T47D (cell line): ENCODE data around the gene COL1A1.

ENCODE experiments used
- DNase-seq, 2 experiments: peaks; one replicate each; pipeline versions ENCODE4 v3.0.0 to v3.0.0-alpha.2; 2011 to 2012; ENCODE audit warnings: low read depth in 1 of 2, low spot score in 1 of 2
- JUND ChIP-seq: IDR thresholded peaks from 2 replicates; pipeline ENCODE4 v1.6.1; 2012; ENCODE audit warnings: low read depth
- in situ Hi-C: cut with HindIII; loops from 2 replicates; pipeline ENCODE4 v1.10.0; 2016; ENCODE audit warnings: low sequenced_read_pairs, low pct_unique_long_range_greater_than_20kb

The COL1A1 gene

DNA sequence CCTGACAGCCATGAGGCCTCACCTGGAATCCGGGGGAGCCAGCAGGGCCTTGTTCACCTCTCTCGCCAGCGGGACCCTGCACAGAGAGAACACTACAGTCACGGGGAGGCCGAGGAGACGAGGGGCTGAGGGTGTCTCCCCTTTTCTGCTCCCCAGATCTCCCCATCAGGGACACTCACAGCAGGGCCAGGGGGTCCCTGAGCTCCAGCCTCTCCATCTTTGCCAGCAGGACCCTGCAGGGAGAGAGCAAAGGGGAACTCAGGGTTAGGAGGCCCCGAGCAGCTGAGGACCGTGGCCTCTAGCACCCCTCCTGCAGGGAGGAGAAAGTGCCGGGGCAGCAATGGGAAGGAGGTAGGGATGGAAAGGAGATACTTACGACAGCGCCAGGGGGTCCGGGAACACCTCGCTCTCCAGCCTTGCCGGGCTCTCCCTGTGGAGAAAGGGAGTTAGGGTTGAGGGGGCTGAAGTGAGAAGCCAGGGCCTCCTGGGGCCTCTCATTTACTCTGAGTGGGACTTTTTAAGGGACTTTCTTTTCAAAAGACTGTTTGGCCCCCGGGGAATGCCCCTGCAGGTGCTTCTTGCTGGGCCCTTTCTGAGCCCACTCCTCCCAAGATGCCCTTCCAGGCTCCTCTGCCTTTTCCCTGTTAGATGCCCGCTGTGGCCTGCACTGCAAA is 8.7 kb downstream of the COL1A1 start:
- no peak for TF ChIP-seq JUND
- DNase-seq = no peak
- in situ Hi-C loops = no loop called here

DNA sequence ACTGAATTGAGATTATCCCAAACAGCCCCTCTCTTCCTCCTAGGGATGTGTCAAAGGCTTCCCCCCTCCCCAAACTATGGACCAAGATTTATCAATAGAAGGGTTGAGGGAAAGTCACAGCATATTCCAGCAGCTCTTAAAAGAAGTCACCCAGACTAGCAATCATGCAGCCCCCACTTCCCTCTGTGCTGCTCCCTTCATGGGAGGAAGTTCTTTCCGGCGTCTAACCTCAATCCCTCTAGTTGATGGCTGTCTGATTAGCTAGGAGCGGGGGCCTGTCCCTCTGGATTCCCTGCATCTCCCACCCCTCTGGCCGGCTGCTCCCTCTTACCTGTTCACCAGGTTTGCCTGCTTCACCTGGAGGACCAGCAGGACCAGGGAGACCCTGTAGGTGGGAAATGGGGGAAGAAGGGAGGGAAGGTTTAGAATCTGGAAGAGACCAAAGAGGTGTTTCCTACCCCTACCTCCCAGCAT is 9.2 kb downstream of the COL1A1 start:
- no peak for DNase-seq
- in situ Hi-C loops = no loop called here
- no peak for TF ChIP-seq JUND

DNA sequence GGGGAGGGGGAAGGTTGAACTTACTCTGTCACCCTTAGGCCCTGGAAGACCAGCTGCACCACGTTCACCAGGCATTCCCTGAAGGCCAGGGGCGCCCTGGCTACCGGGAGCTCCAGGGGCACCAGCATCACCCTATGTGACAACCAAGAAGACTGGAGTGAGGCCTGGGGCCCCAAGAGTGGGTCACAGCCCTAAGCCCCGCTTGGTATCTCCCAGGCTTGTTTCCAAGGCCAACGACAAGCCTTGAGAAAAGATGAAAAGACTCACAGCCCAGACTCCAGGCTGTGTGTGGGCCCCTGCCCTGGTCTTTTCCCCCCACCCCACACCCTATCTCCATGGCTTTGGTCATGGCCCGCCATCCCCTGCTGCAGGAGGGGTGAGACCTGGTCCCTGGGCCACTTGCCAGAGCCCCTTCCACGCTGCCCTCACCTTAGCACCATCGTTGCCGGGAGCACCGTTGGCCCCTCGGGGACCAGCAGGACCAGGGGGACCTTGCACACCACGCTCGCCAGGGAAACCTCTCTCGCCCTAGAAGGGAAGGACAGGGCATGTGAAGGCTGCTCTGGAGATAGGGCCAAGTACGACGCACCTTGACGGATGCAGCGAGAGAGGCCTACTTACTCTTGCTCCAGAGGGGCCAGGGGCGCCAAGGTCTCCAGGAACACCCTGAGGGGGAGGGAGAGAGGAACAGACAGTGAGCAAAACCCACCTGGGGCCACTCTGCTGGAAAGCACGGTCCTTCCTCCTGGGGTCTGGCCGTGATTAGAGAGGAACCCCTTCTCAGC is 9.9 kb downstream of the COL1A1 start:
- no peak for DNase-seq
- no peak for TF ChIP-seq JUND
- in situ Hi-C loops = no loop called here

DNA sequence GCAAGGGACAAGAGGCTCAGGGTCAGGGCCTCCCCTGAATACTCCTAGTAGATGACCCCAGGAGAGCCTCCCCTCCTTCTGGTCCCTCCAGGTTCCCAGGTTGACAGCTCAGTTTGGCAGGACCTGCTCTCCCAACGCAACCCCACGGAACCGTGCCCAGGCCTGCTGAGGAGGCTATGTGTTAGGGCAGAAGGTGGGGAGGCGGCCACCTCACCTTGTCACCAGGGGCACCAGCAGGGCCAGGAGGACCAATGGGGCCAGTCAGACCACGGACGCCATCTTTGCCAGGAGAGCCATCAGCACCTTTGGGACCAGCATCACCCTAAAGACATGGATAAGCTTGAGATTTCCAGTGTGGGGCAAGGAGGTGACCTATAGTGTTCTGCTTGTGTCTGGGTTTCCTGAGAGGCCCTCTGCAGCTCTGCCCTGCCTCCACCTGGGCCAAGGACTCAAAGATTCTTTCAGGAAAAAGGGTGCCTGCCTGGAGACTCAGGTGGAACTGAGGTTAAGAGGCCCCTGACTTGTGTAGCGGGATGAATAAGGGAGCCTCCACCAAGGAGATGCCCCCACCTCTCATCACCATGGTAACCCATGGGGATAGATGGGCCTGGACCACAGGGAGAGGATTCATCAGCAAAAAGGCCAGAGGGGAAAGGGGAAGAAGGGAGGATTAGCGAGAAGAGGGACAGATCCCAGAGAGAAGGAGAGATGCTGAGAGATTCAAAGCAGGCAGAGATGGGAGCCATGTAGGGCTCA is 10.7 kb downstream of the COL1A1 start:
- no peak for TF ChIP-seq JUND

DNA sequence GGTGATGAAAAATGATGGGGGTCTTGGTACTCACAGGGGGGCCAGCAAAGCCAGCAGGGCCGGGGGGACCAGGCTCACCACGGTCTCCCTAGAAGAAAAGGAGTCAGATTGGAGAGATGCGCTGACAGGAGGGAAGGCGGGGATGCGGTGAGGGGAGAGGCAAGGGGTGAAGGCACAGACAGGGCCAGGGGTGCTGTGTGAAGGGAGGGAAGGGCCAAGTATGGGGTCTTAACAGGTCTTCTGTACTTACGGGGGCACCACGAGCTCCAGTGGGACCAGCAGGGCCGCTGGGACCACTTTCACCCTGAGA is 11.2 kb downstream of the COL1A1 start:
- TF ChIP-seq JUND = no peak

More for the DNA sequence above, 10.7 kb downstream of the COL1A1 start:
- no peak for DNase-seq
- in situ Hi-C loops = no loop called here

DNA sequence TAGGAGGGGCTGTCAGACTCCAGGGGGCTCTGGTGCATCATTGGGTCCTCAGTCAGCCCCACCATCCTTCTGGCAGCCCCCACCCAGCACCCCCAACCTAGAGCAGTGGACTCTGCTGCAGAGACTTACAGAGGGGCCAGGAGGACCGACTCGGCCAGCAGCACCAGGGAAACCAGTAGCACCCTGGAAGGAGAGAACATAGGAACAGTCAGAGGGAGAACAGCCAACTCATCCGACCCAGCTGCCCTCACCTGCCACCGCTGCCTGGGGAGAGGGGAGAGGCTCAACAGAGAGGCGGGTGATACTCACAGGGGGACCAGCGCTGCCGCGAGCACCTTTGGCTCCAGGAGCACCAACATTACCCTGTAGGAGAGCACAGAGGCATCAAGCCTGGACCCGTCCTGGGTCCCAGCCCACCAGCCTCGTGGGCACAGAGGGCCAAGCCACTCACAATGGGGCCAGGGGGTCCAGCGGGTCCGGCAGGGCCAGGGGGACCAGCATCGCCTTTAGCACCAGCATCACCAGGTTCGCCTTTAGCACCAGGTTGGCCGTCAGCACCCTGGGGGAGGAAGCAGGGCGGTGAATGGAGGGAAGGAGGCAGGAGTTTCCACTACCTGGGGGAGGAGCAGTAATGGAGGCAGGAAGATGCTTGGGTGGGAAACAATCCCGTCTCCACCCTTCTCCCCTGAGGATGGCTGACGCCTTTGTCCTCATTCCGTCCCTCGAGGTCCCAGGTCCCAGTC is 11.7 kb downstream of the COL1A1 start:
- in situ Hi-C loops = no loop called here
- TF ChIP-seq JUND = no peak
- DNase-seq = no peak

More for the DNA sequence above, 11.2 kb downstream of the COL1A1 start:
- in situ Hi-C loops = no loop called here
- no peak for DNase-seq

DNA sequence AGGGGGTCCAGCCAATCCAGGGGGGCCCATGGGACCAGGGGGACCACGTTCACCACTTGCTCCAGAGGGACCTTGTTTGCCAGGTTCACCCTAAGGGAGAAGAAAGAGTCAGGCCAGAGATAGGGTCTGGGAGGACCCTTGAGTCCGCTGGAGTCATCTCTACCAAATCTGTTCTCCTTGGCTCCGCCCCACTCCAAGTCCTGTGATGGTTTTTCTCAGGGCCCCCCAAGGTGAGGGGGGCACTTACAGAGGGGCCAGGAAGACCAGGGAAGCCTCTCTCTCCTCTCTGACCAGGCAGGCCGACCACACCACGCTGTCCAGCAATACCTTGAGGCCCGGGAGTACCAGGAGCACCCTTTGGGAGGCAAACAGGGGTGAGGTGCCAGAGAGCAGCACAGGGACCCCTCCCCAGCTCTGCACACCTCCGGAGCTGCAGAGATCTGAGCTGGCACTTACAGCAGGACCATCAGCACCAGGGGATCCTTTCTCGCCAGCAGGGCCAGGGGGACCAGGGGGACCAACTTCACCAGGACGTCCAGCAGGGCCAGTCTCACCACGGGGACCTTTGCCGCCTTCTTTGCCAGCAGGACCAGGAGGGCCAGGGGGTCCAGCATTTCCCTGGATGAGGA is 12.4 kb downstream of the COL1A1 start:
- TF ChIP-seq JUND = no peak
- in situ Hi-C loops = no loop called here
- DNase-seq = no peak

DNA sequence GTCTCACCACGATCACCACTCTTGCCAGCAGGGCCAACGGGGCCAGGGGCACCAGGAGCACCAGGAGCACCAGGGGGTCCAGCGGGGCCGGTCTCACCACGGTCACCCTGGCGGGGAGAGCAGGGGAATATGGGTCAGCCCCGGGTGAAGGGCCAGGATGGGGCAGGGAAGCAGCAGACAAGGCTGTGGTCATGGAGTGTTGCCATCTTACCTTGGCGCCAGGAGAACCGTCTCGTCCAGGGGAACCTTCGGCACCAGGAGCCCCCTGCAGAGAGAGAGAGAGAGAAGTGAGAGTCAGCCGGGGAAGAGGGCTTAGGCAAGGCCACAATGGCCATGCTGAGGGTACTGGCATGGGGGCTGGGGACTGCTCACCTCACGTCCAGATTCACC is 12.9 kb downstream of the COL1A1 start:
- DNase-seq = no peak
- in situ Hi-C loops = no loop called here

DNA sequence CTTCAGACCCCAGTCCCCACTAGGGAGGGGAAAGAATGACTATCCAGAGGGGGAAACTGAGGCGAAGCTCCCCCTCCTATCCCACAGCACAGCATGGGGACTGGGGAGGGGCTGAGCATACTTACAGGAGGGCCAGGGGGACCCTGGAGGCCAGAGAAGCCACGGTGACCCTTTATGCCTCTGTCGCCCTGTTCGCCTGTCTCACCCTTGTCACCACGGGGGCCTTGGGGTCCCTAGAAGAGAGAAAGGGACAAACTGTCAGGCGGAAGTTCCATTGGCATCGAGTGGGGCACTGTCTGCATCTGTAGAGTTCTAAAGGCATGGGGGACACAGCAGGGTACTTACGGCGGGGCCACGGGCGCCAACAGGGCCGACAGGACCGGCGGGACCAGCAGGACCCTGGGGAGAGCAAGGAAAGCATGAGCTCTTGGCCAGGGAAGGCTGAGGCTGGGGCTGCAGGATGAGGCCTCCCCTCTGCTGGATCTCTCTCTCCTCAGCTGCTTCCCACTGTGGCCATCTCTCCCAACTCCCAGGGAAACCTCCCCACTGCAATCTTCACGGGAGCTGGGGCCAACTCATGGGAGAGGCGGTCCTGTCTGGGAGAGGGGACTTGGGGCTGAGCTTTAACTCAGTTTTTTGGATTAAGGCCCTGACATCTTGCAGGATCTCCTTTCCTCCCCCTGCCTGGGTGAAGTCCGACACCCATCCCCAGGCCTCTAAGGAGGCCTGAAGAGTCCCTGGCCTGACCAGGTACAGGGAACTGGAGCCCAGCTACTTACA is 13.5 kb downstream of the COL1A1 start:
- in situ Hi-C loops = no loop called here
- TF ChIP-seq JUND = no peak
- no peak for DNase-seq

More for the DNA sequence above, 12.9 kb downstream of the COL1A1 start:
- no peak for TF ChIP-seq JUND

DNA sequence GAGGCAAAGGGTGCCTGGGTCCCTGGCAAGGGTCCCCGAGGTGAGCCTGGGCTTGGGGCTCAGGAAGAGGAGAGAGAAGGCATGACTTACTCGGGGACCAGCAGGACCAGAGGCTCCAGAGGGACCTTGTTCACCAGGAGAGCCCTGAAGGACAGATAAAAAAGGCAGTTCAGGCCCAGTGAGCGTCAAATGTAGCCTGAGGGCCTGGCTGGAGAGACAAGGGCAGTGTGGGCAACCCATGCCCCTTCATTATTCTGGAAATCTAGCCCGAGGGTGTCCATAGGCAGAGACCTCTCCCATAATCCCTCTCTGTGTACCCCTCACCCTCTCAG is 14.1 kb downstream of the COL1A1 start:
- in situ Hi-C loops = no loop called here
- DNase-seq = no peak
- TF ChIP-seq JUND = no peak

DNA sequence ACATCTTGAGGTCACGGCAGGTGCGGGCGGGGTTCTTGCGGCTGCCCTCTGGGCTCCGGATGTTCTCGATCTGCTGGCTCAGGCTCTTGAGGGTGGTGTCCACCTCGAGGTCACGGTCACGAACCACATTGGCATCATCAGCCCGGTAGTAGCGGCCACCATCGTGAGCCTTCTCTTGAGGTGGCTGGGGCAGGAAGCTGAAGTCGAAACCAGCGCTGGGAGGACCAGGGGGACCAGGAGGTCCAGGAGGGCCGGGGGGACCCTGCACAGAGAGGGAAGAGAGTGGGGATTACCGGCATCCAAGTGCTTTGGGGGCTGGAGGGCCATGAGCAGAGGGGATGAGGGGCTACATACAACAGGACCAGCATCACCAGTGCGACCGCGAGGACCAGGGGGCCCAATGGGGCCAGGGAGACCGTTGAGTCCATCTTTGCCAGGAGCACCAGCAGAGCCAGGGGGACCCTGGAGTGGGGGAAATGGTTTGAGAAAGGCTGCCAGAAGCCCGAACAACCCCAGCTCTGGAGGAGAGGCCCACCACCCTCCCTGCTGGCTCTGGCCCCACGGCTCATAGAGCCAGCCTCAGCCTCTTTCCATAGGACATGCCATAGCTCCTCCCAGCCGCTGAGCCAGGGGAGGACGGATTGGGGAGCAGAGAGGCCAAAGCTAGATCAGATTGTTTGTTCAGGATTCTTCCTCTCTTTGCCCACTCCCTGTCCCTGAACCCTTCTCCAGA is 14.6 kb downstream of the COL1A1 start:
- in situ Hi-C loops = no loop called here
- TF ChIP-seq JUND = no peak
- DNase-seq = no peak
